ENCODE data around the gene XPR1.
"Not testable (repeated sequence)": the region's sequence is repeated elsewhere in the genome, so short reads cannot be mapped to it uniquely, and the experiment has no call there.

Gene XPR1

DNA sequence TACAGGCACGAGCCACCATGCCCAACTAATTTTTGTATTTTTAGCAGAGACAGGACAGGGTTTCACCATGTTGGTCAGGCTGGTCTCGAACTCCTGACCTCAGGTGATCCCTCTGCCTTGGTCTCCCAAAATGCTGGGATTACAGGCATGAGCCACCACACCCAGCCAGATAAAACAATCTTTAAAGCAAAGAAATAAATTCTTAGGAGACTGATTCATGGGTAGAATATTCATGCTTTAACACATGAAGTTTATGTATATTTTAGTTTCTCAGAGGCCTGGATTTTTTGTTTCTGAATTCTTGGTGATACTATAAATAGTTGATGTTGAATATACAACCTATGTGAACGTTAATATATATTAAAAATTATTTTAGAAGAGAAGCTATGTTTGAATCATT is 153.5 kb downstream of the XPR1 start:
- no peak for DNase-seq (ENCODE audit: low read depth)

DNA sequence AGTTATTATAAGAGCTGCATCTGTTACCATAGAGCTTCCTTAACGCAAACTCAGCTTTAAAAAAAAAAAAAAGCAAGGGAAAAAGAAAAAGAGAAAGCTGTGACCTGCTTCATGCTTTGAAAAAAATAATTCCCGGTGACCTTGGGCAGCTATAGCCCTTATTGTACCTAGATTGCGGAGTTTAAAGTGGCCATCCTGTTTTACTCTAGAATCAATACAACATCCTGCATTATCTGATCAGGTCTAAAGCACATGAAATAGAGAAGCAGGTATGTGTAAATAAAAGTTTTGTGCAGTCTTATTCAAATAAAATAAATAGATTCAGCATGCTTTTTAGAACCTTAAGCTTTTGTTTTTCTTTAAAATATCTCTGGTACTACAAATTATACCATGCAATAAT is 154.1 kb downstream of the XPR1 start:
- no peak for DNase-seq (ENCODE audit: low read depth)

- no peak for DNase-seq (ENCODE audit: low read depth)
These were observed 154.8 kb downstream of the XPR1 start for GRCh38 chr1:180786624-180787023.

GRCh38 chr1:180787628-180788307 is 155.9 kb downstream of the XPR1 start:
- no peak for DNase-seq (ENCODE audit: low read depth)

DNA sequence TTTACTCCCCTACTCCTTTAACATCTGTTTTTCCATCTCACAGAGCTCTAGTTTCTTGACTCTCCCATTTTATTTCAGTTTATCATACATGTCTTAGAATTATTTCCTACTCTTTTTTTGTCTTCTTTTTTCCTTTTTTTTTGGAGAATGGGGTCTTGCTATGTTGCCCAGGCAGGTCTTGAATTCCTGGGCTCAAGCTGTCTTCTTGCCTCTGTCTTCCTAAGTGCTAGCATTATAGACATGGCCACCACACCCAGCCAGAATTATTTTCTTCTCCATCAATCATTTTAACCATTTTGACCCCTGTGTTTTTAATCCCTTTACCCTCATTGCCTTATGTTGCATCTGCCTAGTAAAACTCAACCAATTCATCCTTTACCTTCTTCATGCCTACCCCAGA is 157.6 kb downstream of the XPR1 start:
- no peak for DNase-seq (ENCODE audit: low read depth)

DNA sequence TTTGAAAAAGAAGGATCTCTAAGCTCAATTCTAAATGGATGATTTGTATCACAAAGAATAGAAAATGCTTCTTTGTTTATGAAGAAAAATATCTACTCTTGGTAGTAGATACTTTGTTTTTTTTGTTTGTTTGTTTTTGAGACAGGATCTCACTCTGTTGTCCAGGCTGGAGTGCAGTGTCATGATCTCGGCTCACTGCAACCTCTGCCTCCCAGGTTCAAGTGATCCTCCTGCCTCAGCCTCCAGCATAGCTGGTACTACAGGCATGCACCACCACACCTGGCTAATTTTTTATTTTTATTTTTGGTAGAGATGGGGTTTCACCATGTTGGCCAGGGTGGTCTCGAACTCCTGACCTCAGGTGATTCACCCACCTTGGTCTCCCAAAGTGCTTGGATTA is 159.3 kb downstream of the XPR1 start:
- DNase-seq (ENCODE audit: low read depth) = not testable (repeated sequence)

DNA sequence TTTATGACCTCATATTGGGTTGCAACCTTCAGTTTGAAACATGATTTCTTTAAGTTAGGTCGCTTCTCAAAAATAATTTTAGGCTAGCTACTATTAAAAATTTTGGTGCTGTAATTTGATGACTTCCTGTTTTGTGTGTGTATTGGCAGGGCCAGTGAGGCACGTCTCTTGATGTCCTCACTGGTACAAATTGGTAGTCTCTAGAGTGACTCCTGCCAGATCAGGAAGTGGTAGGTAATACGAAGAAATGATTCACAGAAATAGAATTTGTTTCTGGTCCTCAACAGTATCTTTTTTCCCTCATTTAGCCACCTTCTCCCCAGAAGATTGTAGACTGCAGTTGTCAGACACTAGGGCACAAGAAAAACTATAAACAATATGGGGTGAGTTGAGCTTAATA is 160.0 kb downstream of the XPR1 start:
- no peak for DNase-seq (ENCODE audit: low read depth)

DNA sequence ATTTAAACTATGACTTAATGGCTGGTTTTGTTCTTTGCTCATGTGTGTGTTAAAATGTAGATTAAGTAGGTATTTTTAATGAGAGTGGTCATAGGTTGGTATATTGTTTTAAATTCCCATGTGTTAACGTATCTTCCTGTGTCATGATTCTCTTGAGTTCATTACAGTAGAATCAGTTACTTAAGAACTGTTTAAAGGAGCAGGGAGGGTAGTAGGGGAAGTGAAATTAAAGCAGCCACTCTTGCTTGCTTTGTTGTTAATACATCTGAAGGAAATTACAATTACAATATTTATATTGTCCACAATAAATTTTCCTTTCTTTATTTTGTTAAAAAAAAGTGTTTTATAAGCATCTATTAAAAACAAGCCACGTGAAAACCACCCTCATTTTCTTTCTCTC is 161.6 kb downstream of the XPR1 start:
- DNase-seq (ENCODE audit: low read depth) = no peak

- DNase-seq (ENCODE audit: low read depth) = no peak
These were observed 165.2 kb downstream of the XPR1 start for GRCh38 chr1:180796897-180797640.

DNA sequence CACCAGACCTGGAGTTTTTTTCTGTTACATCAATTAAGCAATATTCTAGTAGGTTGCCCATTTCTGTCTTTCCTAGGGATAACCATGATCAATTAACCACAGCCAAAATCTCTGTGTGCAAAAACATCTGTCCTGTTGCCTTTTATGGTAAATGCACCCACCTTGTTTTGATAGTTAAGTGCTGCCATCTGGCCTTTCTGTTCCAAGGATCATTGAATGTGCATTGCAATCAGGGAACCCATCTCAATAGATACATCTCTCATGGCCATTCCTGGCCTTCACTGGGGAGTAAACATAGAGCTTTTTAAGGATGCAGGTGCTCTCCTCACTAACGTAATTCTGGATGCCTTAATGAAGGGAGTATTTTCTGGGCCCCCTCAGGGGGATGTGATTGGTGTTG is 169.1 kb downstream of the XPR1 start:
- DNase-seq (ENCODE audit: low read depth) = no peak

DNA sequence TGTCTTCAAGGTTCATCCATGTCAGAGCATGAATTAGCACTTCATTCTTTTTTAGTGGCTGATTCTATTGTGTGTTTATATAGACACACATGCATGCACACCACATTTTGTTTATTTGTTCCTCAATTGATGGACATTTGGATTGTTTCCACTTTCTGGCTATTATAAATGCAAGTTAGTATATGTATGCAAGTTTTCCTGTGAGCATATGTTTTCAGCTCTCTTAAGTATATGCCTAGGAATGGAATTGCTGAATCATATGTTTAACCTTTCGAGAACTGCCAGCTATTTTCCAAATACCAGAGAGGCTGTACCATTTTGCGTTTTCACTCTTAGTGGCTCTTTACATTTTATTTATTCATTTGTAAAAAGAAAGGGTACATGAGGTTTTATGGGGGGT is 171.0 kb downstream of the XPR1 start:
- no peak for DNase-seq (ENCODE audit: low read depth)

DNA sequence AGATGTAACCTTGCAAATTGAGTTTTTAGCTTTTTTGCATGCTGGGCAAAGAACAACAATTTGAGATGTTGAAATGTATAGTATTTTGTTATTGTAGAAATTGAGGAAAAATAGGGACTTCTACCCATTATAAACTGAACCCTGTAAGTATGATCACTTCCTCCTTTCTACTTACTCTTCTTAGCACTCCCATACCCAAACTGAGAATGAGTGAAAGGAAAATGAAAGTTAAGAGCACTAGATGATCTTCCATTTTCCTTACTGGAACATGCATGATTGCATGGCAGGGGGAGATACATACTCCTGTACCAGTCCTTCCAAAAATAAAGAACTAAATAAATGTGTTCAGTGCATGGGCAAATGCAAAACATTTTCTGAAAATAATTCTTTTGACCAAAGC is 173.5 kb downstream of the XPR1 start:
- no peak for DNase-seq (ENCODE audit: low read depth)

GRCh38 chr1:180811298-180811697 is 179.5 kb downstream of the XPR1 start:
- DNase-seq (ENCODE audit: low read depth) = no peak

GRCh38 chr1:180811886-180812285 is 180.1 kb downstream of the XPR1 start:
- no peak for DNase-seq (ENCODE audit: low read depth)

DNA sequence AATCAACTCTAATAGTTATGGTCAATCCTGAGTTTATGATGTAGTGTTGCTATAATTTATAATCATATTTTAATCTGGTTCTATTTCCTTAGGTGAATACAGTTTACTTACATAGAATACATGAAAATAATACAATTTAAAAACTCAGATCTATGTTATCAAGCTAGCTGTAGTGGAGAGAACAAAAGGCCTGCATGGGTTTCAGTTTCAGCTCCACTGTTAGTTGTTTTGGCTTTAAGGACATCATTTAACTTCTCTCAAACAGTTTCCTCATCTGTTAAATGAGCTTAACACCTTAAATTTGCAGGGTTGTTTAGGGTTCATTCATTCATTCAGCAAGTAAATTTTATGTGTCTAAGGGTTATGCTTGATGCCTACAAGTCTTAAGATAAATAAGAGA is 182.4 kb downstream of the XPR1 start:
- no peak for DNase-seq (ENCODE audit: low read depth)

GRCh38 chr1:180815188-180815587 is 183.4 kb downstream of the XPR1 start:
- DNase-seq (ENCODE audit: low read depth) = no peak

GRCh38 chr1:180816132-180816531 is 184.3 kb downstream of the XPR1 start:
- DNase-seq (ENCODE audit: low read depth) = no peak

DNA sequence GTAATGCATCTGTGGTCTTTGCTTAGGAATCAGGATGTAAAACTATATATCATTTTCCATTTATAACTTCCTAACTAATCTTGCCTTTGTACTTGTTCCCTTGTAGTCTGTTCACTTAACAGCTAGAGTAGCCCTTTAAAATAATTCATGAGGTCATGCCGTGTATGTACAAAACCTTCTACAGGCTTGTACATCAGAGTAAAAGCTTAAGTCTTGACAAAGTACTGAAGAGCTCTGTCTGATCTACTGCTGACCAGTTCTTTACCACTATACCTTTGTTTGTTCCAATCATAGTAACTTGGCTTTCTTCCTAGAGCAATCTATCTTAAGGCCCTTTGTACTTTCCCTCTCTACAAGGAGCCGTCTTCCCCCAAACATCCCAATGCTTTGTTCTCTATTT is 190.1 kb downstream of the XPR1 start:
- no peak for DNase-seq (ENCODE audit: low read depth)

DNA sequence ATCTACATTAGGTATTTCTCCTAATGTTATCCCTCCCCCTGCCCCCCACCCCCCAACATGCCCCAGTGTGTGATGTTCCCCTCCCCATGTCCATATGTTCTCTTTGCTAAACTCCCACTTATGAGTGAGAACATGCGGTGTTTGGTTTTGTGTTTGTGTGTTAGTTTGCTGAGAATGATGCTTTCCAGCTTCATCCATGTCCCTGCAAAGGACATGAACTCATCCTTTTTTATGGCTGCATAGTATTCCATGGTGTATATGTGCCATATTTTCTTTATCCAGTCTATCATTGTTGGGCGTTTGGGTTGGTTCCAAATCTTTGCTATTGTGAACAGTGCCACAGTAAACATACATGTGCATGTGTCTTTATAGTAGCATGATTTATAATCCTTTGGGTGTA is 199.7 kb downstream of the XPR1 start:
- DNase-seq (ENCODE audit: low read depth) = not testable (repeated sequence)

DNA sequence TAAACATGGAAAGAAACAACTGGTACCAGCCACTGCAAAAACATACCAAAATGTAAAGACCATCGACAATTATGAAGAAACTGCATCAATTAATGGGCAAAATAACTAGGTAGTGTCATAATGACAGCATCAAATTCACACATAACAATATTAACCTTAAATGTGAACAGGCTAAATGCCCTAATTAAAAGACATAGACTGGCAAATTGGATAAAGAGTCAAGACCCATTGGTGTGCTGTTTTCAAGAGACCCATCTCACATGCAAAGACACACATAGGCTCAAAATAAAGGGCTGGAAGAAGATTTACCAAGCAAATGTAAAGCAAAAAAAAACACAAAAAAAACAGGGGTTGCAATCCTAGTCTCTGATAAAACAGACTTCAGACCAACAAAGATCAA is 201.4 kb downstream of the XPR1 start:
- not testable (repeated sequence) for DNase-seq (ENCODE audit: low read depth)

DNA sequence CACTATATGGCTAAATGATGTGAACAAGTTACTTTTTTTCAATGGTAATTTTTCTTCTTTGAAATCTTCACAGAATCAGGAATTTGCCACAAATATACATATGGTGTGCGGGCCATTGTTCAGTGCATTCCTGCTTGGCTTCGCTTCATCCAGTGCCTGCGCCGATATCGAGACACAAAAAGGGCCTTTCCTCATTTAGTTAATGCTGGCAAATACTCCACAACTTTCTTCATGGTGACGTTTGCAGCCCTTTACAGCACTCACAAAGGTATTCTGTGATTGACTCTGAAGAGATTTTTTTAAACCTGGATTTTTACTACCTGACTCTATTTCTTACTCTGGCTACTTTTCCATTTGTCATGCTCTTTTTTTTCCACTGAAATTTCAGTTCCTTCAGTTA is 204.6 kb downstream of the XPR1 start:
- DNase-seq (ENCODE audit: low read depth) = no peak

DNA sequence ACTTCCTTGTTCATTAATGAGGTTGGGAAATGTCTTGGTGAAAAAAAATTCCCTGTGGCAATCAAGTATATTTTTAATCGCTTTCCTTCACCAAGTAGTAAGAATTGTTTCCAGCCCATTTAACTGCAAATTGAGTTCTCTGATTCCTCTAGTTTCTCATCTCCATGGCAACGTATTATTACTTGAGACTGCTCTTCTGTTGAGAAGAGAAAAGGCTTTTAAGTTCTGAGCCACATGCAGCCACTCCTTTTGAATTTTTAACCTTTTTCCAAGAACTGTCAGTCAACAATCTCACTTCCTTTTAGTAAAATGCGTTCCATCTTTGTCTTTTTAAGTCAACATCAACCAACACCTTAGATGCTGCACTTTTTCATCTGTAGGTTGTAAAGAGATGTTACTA is 205.2 kb downstream of the XPR1 start:
- DNase-seq (ENCODE audit: low read depth) = no peak

- no peak for DNase-seq (ENCODE audit: low read depth)
These were observed 206.7 kb downstream of the XPR1 start for GRCh38 chr1:180838535-180838934.

DNA sequence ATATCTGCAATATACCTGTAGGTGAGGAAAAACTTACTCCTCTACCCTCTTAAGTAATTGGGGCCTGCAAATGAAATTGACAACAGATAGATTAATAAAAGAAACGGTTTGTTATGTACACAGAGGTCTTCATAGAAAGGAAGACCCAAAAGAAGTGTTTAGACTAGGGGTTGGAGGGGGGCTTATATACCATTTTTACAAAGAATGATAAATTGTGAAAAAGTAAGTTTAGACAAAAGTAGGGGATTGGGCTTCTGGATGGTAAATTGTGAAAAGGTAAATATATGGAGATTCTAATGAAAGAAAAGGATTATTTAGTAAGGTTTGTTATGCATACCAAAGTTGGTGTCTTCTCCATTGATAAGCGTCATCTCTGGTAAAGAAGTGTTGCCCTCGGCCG is 207.7 kb downstream of the XPR1 start:
- DNase-seq (ENCODE audit: low read depth) = no peak

Data from activated T-cell treated with anti-CD3 and anti-CD28 coated beads for 24 hours (primary cell).